NB4 (cell line): ENCODE data around the gene LDAH.

Experiments
- DNase-seq: peaks from one replicate; pipeline ENCODE4 v3.0.0; 2010; ENCODE audit warnings: low read depth
- H3K4me3 ChIP-seq: one replicate; pipeline ENCODE4 v1.5.1; 2011; ENCODE audit warnings: mild to moderate bottlenecking, low read depth, low read length, moderate library complexity
- CTCF ChIP-seq: IDR thresholded peaks from one replicate; pipeline ENCODE4 v1.5.1; 2012; ENCODE audit warnings: low read depth, low read length
- MAX ChIP-seq: IDR thresholded peaks from 2 replicates; pipeline ENCODE4 v1.6.1; 2011; ENCODE audit warnings: low read depth, low read length
- MYC ChIP-seq: IDR thresholded peaks from 2 replicates; pipeline ENCODE4 v1.6.1; 2011; ENCODE audit warnings: low read depth, low read length
- POLR2A ChIP-seq: IDR thresholded peaks from 2 replicates; pipeline ENCODE4 v1.6.1; 2011; ENCODE audit warnings: mild to moderate bottlenecking; ENCODE audit not compliant: insufficient read length; ENCODE audit errors: extremely low read depth

The LDAH gene

GRCh38 chr2:20650877-20651730 is 171.8 kb downstream of the LDAH start, which contains the start of gene HS1BP3:
TSS of gene HS1BP3 (minus strand) at chr2:20651098. CDS start at chr2:20651063, 35 bp downstream.
- peak within 1 kb of the TSS; percentile 71 for H3K4me3 ChIP-seq
- peak; percentile 92 for DNase-seq
- TF ChIP-seq MAX (peak; percentile 53), MYC (0 out of 2 replicates have a peak, but pooled peaks have one; percentile 5), CTCF (peak; percentile 50), POLR2A (peak; percentile 91)

- DNase-seq, result peak; percentile 48
- H3K4me3 ChIP-seq, result peak overlapping the region; percentile 71
- no peak for TF ChIP-seq CTCF
- TF ChIP-seq MAX, result no peak
- no peak for TF ChIP-seq MYC
- no peak for TF ChIP-seq POLR2A
These were observed 172.5 kb downstream of the LDAH start for GRCh38 chr2:20650393-20650876.

DNA sequence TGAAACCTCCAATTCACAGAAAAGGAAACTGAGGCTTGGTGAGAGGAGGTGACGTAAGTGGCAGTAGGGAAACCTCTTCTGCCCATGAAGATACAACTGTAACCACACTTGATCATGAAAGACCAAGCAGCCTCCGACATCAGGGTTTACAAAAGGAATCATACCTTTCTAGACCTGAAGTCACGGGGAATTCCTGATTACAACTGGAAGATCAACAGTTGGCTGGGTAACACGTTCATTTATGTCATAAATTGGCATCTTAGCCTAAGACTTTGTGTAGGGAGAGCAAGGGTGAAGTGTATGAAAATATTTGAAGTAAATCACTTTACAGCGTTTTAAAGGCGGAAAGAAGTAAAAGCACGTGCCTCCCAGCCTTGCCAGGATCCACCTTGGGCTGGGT is 172.9 kb downstream of the LDAH start:
- H3K4me3 ChIP-seq, result peak overlapping the region; percentile 71
- TF ChIP-seq MYC (no peak), CTCF (no peak), POLR2A (no peak), MAX (no peak)
- no peak for DNase-seq

DNA sequence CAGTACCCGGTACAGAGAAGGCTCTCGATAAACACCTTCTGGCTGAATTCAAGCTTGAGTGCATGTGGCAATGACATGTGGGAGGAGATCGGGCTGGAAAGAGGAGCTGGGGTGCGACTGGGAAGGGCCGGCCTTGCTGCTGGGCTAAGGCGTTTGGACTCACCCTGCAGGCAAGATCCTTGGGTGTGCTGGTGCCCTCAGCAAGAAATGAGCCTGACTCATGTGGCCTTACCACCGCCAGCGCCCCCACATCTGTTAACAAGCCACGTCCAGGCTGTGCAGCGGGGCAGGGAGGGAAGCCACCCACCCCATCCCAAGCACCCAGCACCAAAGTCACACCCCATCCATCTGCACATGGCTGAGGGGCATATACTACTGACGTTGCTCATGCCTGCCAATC is 173.3 kb downstream of the LDAH start:
- H3K4me3 ChIP-seq, result no peak overlapping the region

DNA sequence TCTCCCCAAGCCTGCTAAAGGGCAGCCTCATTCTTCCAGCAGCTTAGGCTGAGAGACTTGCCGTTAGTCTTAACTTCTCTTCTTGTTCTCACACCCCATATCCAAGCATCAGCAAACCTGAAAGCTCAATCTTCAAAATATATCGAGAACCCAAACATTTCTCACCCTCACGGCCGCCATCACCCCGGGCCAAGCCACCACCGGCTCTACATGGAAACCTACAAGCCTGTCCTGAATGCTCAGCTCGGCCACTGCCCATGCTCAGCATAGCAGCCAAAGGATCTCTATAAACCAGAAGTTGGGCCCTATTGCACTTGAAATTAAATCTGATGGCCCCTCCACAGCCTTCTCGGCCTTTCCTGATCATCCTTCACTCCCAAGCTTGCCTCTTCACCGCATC is 174.1 kb downstream of the LDAH start:
- DNase-seq, result no peak
- no peak overlapping the region for H3K4me3 ChIP-seq
- TF ChIP-seq CTCF (no peak), POLR2A (no peak), MAX (no peak), MYC (no peak)

More for the DNA sequence above, 173.3 kb downstream of the LDAH start:
- peak; percentile 43 for DNase-seq
- no peak for TF ChIP-seq CTCF
